Loucy (cell line): ENCODE measurements around the gene FER.

Source experiments
- H2AFZ ChIP-seq: fragments of 200-600 bp; sonication (generic); 2 replicates; pipeline ENCODE4 v1.6.0; 2016; ENCODE audit warnings: antibody characterized with exemption, mild to moderate bottlenecking, low read length, moderate library complexity
- H3F3A ChIP-seq: fragments of 200-600 bp; 2 replicates; pipeline ENCODE4 v1.6.0; 2016; ENCODE audit warnings: antibody characterized with exemption, low read depth, mild to moderate bottlenecking
- H3K27me3 ChIP-seq: fragments of 200-600 bp; sonication (generic); 2 replicates; pipeline ENCODE4 v1.6.1; 2014; ENCODE audit warnings: low read length, mild to moderate bottlenecking; ENCODE audit not compliant: insufficient read depth, poor library complexity, severe bottlenecking
- H3K36me3 ChIP-seq: fragments of 200-600 bp; sonication (generic); 2 replicates; pipeline ENCODE4 v1.6.1; 2016; ENCODE audit warnings: low read length; ENCODE audit not compliant: insufficient read depth
- H3K4me1 ChIP-seq: fragments of 200-600 bp; sonication (generic); 2 replicates; pipeline ENCODE4 v1.5.1; 2014; ENCODE audit warnings: low read length, mild to moderate bottlenecking; ENCODE audit not compliant: insufficient read depth, poor library complexity, severe bottlenecking
- H3K4me2 ChIP-seq: fragments of 200-600 bp; sonication (generic); 2 replicates; pipeline ENCODE4 v1.6.0; 2014; ENCODE audit warnings: antibody characterized with exemption, low read length, low read depth, mild to moderate bottlenecking; ENCODE audit not compliant: poor library complexity, severe bottlenecking
- H3K4me3 ChIP-seq: fragments of 200-600 bp; sonication (generic); 2 replicates; pipeline ENCODE4 v1.5.1; 2014; ENCODE audit warnings: low read length, mild to moderate bottlenecking, mixed read lengths; ENCODE audit not compliant: poor library complexity, severe bottlenecking
- H3K79me2 ChIP-seq: fragments of 200-600 bp; sonication (generic); 2 replicates; pipeline ENCODE4 v1.6.1; 2014; ENCODE audit warnings: low read length; ENCODE audit not compliant: insufficient read depth
- H3K9ac ChIP-seq: fragments of 200-600 bp; sonication (generic); 2 replicates; pipeline ENCODE4 v1.6.0; 2014; ENCODE audit warnings: mild to moderate bottlenecking, low read depth, low read length, moderate library complexity; ENCODE audit not compliant: poor library complexity, severe bottlenecking
- H3K9me2 ChIP-seq: fragments of 200-600 bp; sonication (generic); replicated peaks from 2 replicates; pipeline ENCODE4 v1.6.1; 2016; ENCODE audit warnings: low read depth, low read length, mixed read lengths
- H3K9me3 ChIP-seq: fragments of 200-600 bp; sonication (generic); 2 replicates; pipeline ENCODE4 v1.6.1; 2014; ENCODE audit warnings: mild to moderate bottlenecking, antibody characterized with exemption, low read length, low read depth; ENCODE audit not compliant: insufficient read depth
- H4K20me1 ChIP-seq: fragments of 200-600 bp; sonication (generic); 2 replicates; pipeline ENCODE4 v1.6.0; 2014; ENCODE audit warnings: antibody characterized with exemption, low read length, mild to moderate bottlenecking; ENCODE audit not compliant: insufficient read depth, poor library complexity, severe bottlenecking
- CTCF ChIP-seq: fragments of 200-600 bp; sonication (generic); conservative IDR thresholded peaks from 2 replicates; pipeline ENCODE4 v1.5.1; 2014; ENCODE audit warnings: mild to moderate bottlenecking, antibody characterized with exemption, low read length
- EZH2phosphoT487 ChIP-seq: fragments of 200-600 bp; IDR thresholded peaks from 2 replicates; pipeline ENCODE4 v1.6.1; 2018; ENCODE audit warnings: antibody characterized with exemption, mild to moderate bottlenecking, moderate library complexity, borderline replicate concordance

Gene FER

GRCh38 chr5:109053995-109054417, 306.3 kb downstream of the FER start:
- H3F3A ChIP-seq = no peaks in the 10 kb centered on the region
- no peaks in the 10 kb centered on the region for H3K36me3 ChIP-seq
- H3K9me3 ChIP-seq = no peaks in the 10 kb centered on the region
- TF ChIP-seq CTCF (no peak), EZH2phosphoT487 (no peak)
- no peak overlapping the region for H3K9ac ChIP-seq
- no peak overlapping the region for H2AFZ ChIP-seq
- H3K27me3 ChIP-seq = no peaks in the 10 kb centered on the region
- H3K9me2 ChIP-seq = no peaks in the 10 kb centered on the region
- H3K4me1 ChIP-seq = no peaks in the 10 kb centered on the region
- H3K4me3 ChIP-seq = no peak overlapping the region
- no peak overlapping the region for H3K4me2 ChIP-seq
- H4K20me1 ChIP-seq = no peaks in the 10 kb centered on the region
- H3K79me2 ChIP-seq = no peaks in the 10 kb centered on the region

- Histone ChIP-seq H3K9me2 (no peaks in the 10 kb centered on the region), H3K27me3 (no peaks in the 10 kb centered on the region), H3K9me3 (no peaks in the 10 kb centered on the region), H3F3A (no peaks in the 10 kb centered on the region), H3K4me2 (no peak overlapping the region), H2AFZ (no peak overlapping the region), H4K20me1 (no peaks in the 10 kb centered on the region), H3K9ac (no peak overlapping the region), H3K4me1 (no peaks in the 10 kb centered on the region), H3K36me3 (no peaks in the 10 kb centered on the region), H3K4me3 (no peak overlapping the region), H3K79me2 (no peaks in the 10 kb centered on the region)
- no peak for TF ChIP-seq EZH2phosphoT487
- TF ChIP-seq CTCF = no peak
These were observed 312.8 kb downstream of the FER start for GRCh38 chr5:109060378-109061025.

GRCh38 chr5:109062664-109063063, 315.0 kb downstream of the FER start:
- Histone ChIP-seq H3K4me2 (no peak overlapping the region), H4K20me1 (no peaks in the 10 kb centered on the region), H3K4me3 (no peak overlapping the region), H3F3A (no peaks in the 10 kb centered on the region), H3K4me1 (no peaks in the 10 kb centered on the region), H3K36me3 (no peaks in the 10 kb centered on the region), H3K79me2 (no peaks in the 10 kb centered on the region), H3K9me2 (no peaks in the 10 kb centered on the region), H2AFZ (no peak overlapping the region), H3K9ac (no peak overlapping the region), H3K27me3 (no peaks in the 10 kb centered on the region), H3K9me3 (no peaks in the 10 kb centered on the region)
- TF ChIP-seq CTCF = no peak
- no peak for TF ChIP-seq EZH2phosphoT487
